NCI-H748 (cell line): ENCODE data around the gene CTNNA3.
"Not testable (repeated sequence)": the region's sequence is repeated elsewhere in the genome, so short reads cannot be mapped to it uniquely, and the experiment has no call there.

Experiments used
- DNase-seq: peaks from one replicate; lab custom pipeline; 2025; ENCODE audit not compliant: unreplicated experiment; lab: John Stamatoyannopoulos, UW

The CTNNA3 gene

GRCh38 chr10:66466622-66467021 lies 1229.4 kb downstream of the CTNNA3 start:
- DNase-seq: no peak

- no peak for DNase-seq
Measured at GRCh38 chr10:66463611-66464010, 1232.4 kb downstream of the CTNNA3 start.

- DNase-seq: no peak
Measured at GRCh38 chr10:66457629-66458028, 1238.4 kb downstream of the CTNNA3 start.

- DNase-seq: no peak
Measured at GRCh38 chr10:66455304-66455703, 1240.7 kb downstream of the CTNNA3 start.

- DNase-seq: no peak
Measured at GRCh38 chr10:66440568-66440967, 1255.4 kb downstream of the CTNNA3 start.

- DNase-seq: no peak
Measured at GRCh38 chr10:66414943-66415342, 1281.1 kb downstream of the CTNNA3 start.

GRCh38 chr10:66405566-66405965 lies 1290.4 kb downstream of the CTNNA3 start:
- DNase-seq: no peak

DNA sequence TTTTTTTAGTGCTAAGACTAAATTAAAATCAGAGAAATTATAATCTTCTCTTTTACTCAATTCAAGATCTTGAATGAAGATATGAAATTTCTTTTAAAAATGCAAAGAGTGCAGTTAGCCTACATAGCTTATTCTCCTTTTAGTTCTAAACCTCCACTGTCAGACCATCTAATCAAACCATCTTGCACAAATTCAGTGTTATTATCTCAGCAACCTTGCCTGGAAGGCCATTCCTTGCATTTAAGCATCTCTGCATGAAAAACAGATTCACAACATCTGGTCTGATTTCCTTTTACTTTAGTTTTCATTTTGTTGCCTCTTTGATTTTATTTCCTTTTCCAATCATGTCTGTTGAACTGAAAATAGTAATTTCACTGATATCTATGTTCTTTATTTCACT lies 1297.3 kb downstream of the CTNNA3 start:
- DNase-seq: no peak

DNA sequence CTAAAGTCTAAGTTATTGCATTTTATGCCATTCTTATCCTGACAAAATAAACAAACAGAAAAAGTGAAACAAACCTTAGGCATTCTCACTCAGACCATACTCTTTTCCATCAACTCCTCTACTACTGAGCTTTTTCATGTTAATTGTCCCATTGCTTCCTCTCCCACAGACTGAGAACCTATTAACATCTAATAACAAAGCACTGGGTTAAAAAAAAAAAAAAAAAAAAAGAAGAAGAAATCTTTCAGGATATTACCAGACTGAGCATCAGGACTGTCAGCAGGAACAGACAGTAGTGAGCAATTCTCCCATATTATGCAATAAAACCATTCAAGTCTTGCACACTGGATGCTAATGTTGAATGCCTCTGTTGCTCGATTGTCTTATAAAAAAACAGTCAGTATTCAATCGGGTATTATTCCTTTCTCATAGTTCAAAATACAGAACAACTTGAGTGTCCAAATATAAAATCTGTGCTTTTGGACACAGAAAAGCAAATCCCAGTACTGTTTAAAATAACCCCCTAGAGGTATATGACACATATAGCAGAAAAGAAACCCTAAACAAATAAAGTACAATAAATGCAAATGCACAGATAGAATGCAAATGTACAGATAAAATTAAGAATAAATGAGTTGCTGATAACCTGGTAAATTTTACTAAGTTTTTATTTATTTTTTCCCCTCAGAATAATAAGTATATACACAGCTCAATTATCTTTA lies 1301.5 kb downstream of the CTNNA3 start:
- no peak for DNase-seq

DNA sequence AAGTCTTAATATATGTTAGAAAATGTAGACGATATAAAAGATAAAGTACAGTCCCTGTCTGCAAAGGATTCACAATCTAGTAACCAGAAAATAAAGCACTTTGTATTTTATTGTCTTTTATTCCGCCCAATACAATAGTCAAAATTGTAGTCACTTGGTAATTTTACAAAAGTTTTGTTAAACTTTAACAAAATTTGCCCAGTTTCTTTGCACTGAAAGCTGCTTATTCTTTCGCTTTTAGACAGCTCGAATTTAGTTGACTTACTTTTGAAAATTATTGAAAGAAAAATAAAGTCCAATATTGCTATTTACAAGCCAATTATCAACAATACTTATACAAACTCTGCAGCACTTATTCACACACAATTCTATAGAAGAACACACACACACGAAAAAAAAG lies 1305.1 kb downstream of the CTNNA3 start:
- no peak for DNase-seq

- no peak for DNase-seq
Measured at GRCh38 chr10:66381045-66381444, 1315.0 kb downstream of the CTNNA3 start.

GRCh38 chr10:66378117-66378876 lies 1317.7 kb downstream of the CTNNA3 start:
- no peak for DNase-seq

DNA sequence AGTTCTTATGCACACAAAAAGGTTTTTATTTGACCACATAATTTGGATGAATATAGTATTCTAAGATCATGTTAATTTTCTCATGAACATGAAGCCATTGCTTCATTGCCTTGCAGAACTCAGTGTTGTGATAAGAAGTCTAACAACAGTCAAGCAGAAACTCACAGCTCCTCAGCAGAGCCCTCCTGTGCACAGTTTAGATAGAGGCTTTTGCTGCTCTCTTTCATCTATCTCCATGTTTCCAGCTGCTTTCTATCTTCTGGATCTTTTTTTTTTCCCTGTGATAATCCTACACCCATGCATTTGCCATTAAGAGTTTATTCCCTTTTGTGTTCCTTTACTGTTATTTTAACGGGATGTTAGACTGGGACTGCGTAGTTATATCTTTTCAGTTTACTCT lies 1327.8 kb downstream of the CTNNA3 start:
- no peak for DNase-seq

DNA sequence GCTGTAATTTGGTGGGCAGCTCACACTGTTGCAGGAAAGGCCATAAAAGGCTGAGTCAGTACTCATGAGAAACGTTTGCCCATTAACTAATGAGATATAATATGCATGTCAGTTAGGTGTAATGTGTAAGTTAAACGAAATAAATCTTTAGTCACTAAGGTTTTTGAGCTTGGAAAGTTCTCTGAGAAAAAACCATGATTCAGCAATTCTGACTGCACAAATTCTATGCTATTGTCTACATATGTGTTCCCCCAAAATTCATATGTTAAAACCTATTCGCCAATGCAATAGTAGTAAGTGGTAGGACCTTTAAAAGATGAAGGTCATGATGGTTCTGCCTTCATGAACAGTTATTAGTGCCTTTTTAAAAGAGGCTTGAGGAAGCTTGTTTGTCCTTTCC lies 1329.8 kb downstream of the CTNNA3 start:
- DNase-seq: no peak

DNA sequence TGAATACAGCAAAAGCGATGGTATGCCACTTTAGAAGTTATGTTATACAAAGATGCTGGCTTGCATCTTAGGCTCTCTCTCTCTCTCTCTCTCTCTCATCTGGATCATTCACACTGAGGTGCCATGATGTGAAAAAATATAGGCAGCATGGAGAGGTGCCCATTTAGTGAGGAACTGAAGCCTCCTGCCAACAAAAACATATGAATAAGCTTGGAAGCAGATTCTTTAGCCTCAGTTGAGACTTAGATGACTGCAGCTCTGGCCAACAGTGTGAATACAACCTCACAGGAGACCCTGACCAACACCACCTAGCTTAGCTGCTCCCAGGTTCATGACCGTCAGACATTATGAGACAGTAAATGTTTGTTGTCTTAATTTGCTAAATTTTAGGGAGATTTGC lies 1330.3 kb downstream of the CTNNA3 start:
- DNase-seq: no peak

DNA sequence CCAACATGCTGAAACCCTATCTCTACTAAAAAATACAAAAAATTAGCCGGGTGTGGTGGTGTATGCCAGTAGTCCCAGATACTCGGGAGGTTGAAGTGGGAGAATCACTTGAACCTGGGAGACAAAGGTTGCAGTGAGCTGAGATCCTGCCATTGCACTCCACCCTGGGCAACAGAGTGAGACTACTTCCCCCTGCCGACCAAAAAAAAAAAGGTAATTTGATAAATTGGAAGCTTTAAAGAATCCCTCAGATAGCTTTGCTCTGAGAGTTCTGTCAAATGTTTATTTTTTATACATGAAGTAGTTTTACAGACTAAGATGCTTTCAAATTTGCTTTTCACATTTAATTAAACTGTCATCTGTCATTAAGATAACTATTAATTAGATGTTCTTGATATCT lies 1333.5 kb downstream of the CTNNA3 start:
- DNase-seq: no peak

GRCh38 chr10:66353822-66354221 lies 1342.2 kb downstream of the CTNNA3 start:
- not testable (repeated sequence) for DNase-seq

DNA sequence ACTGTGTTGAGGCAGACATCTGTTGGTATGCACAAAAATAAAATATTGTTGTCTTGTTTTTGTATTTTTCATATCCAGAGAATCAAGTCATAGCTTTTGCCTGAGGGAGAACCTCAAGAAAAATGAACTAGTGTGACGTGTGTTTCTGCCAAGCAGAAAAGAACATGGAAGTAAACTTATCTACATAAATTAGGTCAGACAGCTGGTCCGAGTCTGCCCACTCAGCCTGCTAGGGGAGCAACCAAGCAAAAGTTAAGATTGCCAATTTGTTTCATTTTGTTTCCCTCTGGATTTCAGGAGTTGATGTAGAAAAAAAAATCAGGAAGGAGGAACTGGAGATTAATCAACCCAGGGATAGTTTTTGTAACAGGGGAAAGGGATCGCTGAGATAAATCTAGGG lies 1342.6 kb downstream of the CTNNA3 start:
- DNase-seq: no peak

- DNase-seq: no peak
Measured at GRCh38 chr10:66350622-66351399, 1345.2 kb downstream of the CTNNA3 start.

DNA sequence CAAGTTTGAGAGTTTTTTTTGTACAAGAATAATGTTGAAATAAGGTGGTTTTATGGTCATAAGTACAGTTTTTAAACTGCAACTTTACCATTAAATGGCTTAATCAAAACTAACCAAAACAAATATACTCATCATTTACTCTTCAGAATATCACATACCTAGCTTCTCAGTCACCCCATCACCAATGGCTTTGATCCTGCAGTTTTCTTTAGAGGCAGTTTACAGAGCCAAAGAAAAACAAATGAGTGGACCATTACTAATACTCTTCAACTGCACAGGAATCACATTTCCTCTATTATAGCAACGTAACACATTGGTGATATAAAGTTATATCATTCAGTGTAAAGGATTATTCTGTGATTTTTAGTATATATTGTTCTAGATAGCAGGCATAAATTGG lies 1346.3 kb downstream of the CTNNA3 start:
- no peak for DNase-seq

GRCh38 chr10:66349076-66349475 lies 1346.9 kb downstream of the CTNNA3 start:
- DNase-seq: no peak

- DNase-seq: no peak
Measured at GRCh38 chr10:66337211-66337610, 1358.8 kb downstream of the CTNNA3 start.
